Hematopoietic multipotent progenitor cell treated with erythropoietin and hydrocortisone succinate and interleukin-3 and kit ligand, for 8 days (in vitro differentiated cells): ENCODE data around the gene URGCP.
"Not testable (repeated sequence)": the region's sequence is repeated elsewhere in the genome, so short reads cannot be mapped to it uniquely, and the experiment has no call there.

Experiments used
- DNase-seq: peaks from one replicate; pipeline ENCODE4 v3.0.0-alpha.2; 2015

Gene URGCP

DNA sequence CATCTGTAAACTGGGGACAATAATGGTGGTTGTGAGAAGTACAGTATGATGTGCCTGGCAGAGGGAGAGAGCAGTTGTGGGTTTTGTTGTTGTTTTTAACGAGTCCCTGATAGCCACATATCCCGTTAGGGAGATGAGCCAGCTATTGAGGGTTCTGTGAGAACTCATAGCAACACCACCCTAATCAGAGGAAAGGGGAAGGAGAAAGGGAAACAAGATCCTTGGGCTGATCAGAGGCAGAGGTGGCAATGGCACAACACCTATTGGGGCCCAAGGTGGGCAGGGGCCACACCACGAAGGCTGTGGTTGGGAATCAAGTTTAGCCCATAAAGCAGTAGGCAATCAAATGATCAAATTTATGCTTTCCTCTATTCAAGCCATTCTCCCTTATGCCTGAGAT lies 35.3 kb downstream of the URGCP start:
- DNase-seq: no peak

DNA sequence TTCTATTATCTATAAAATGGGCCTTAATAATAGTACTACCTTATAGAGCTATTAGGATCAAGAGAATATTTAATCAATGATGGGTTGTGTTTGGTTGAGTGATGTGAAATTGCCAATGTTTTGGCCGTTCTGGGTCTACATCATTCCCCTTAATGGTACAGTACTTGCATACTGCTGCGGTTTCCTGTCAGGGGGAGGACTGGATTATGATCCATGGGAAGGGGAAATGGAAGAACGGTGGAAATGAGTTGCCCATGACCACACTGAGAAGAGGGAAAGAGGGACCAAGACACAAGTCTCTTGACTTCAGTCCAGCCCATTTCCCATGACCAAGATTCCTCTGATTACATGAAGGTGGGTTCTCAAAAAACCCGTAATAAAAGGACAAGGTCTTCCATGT lies 36.1 kb downstream of the URGCP start:
- no peak for DNase-seq

DNA sequence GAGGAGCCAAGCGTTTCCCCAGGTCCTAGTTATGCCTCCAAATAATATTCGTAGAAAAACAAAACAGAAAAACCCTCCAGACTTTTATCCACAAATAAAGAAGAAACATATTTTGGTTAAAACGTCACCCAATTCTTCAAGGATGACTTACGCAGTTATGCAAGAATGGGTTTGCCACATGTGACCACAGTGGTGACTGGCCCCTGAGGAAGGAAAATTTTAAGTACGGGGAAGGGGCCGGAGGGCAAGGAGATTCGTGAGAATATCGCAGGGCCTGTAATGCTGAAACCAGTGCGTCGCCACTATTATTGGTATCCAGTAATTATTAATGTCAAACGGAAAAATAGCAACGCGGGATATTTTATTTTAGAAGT lies 36.5 kb downstream of the URGCP start:
- DNase-seq: peak; percentile 32

DNA sequence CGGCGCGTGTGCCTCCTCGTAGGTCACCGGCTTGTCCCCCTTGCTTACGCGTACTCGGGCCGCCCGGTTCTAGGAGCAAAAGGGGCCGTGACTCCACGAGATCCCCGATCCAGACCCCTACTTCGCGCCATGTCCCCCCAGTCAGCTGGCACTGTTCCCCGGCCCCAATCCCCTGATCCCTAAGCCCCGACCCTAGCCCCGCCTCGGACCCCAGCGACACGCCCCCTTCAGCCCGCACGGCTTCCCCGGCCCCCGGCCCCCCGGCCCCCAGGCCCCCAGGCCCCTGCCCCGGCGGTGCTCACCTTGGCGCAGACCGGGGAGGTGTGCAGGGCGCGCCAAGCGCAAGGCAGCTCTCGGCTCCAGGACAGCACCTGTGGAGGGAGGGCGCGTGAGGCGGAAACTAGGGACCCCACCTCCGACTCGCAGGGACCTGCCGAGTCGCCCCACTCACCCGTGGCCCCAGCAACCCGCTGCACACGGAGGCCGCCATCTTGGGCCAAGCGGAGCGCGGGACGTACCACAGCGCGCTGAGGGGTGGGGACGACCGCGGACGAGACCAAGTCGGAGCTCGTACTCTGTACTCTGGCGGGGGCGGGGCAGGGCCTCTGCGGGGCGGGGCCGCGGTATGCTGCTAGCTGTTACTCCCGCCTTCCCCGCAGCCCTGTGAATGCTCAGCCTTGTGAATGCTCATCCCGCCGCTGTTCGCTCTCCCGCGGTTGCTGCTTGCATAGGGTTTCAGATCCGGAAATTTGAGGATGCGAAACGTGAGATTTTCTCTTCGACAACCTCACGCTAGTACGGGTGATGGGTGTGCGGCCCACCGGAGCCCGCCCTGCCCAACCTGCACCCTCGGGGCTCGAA lies 37.2 kb downstream of the URGCP start, which contains the start of gene MRPS24:
MRPS24 (minus strand) TSS at position 512 of the 861 bp plus-strand sequence; CDS start at position 490, 22 bp downstream.
- DNase-seq: peak; percentile 92

DNA sequence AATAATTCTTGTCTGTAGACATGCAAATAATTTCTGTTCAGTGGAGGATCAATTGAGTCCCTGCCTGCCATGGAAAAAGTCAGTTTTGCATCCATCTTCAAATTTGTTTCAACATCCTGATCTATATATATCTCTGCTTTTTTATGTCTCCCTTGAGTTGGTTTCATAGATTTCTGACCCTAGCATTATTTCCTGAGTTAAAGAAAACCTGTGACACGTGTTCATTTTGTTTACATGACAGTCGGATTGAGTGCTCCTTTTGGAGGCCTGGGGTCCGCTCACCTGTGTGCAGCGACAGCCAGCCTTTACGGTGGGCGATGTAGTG lies 37.8 kb downstream of the URGCP start:
- DNase-seq: peak; percentile 27

DNA sequence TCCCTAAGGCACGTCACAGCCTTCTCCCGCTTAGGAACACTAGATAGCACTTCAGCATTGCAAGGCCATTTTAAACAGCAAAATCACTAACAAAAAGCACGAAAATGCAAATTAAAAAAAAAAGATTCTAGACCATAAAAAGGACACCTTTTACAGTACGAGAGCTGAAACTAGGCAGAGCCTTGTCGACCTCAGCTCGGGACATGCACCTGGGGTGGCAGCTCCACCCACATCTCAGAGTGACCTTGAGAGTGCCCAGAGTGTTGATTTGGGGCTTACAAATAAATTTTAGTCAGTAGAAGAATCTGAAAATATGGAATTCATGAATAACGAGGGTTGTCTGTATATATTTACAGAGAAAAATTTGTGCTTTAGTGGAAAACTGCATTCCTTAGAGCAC lies 38.2 kb downstream of the URGCP start:
- DNase-seq: no peak

DNA sequence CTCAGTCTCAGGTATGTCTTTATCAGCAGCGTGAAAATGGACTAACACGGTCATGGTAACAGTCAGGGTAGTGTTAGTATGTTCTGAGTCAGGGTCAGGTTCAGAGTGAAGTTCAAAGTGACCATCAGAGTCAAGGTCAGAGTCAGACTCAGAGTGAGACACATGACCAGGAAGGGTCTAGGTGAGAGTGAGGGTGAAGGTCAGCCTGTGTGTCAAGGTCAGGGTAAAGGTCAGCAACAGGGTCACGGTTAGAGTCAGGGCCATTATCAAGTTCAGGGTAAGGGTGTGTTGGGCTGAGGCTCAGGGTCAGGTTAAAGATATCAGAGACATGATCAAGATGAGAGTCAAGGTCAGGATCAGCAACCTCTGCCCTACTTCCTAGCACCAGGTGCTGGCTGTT lies 41.1 kb downstream of the URGCP start:
- no peak for DNase-seq

DNA sequence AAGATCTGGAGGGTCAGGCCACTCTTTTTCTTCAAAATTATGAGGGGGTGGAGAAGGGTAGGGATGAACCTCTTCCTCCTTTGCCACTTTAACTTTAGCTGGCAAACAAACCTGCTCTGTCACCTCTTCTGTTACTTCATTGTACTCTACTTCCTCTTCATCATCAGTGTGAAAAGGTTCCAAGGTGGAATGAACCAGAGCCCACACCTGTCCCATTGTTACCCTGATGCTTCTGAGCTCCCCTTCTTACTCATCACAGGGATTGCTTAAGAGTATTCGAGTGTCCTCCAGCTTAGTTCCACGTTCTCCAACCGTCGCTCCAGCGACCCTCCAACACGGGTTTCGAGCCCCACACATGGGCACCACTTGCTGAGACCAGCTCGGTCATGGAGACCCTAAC lies 42.3 kb downstream of the URGCP start:
- DNase-seq: no peak

DNA sequence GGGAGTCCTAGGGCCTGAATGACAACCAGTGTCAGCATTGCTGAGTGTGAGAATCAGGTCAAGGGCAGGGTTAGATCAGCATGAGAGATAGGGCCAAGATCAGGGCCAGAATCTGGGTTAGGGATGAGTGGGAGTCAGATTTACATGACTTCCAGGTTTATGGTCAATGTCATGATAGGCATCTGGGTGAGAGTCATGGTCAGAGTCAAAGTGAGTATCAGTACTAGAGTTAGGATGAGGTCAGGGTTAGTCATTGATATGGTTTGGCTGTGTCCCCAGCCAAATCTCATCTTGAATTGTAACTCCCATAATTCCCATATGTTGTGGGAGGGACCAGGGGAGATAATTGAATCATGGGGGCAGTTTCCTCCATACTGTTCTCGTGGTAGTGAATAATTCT lies 49.4 kb downstream of the URGCP start:
- no peak for DNase-seq

DNA sequence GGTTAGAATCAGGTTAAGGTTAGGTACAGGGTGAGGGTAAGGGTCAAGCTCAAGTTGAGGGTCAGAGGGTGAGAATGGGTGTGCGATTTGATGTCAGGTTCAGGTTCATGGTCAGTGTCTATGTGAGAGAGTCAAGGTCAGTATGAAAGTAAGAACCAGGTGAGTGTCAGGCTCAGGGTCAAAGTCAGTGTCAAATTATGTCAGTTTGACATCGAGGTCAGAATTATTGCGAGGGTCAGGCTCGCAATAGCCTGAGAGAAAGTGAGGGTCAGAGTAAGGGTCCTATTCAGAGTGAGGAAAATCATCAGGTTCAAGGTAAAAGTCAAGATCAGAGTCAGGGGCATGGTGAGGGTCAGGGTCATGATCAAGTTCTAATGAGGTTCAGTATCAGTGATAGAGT lies 50.1 kb downstream of the URGCP start:
- DNase-seq: no peak

DNA sequence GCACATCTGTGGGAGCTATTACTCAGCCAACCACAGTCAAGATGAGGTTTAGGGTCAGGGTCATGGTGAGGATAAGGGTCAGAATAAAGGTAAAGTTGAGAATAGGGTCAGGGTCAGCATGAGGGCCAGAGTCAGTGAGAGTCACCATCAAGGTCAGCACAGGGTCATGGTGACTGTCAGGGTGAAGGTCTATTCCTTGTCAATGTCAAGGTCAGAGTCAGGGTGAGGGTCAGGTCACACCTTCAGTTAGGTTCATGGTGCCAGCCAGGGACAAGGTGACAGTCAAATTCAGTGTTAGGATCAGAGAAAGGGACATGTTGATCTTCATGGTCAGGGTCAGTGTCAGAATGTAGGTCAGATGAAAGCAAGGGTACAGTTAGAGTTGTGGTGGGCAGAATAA lies 51.2 kb downstream of the URGCP start:
- DNase-seq: no peak

DNA sequence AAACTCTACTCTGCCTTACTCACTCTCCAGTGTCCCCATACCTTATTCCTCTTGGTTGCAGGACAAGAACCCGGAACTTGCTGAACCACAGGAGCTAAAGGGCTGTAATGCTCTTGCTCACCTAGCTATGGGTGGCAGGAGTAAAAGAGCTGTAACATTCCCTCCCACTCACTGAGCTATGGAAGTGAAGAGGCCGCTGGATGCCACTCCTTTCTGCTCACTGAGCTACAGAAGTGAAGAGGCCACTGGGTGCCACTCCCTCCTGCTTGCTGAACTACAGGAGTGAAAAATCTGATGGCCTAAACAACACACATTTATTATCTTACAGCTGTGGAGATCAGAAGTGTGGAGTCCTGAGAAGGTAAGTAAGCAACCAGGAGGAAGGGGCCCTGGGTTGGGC lies 54.6 kb downstream of the URGCP start:
- no peak for DNase-seq

DNA sequence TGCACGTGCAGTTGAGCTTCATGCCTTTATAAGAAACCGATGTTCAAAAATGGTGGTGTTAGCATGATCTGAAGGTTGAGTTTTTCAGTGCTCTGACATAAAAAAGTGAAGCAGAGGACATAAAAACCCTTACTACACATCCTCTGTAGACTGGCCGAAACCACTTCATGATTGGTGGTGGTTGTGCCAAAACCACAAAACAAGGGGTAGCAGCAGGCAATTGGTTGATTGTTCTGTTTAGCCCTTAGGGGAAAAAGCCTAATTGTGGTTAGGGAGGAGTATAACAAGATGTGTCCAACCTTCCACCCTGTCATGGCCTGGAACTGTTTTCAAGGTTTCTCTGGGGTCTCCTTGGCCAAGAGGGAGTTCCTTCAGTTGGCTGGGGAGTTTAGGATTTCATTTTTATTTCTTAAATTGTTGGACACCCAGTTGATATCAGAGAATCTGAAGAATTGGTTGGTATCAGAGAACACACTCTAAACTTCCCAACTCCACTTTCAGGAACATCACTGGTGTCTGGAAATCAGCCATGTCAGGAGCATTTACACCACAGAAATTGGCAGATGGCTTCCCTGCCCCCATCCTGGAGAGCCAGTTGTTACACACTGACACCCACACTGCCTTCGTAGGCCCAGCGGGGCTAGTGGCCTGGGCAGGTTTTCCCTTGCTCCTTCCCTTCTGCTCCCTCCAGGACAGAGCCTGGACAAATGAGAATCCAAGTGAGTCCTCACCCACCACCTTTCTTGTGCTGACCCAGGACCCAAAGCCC lies 55.9 kb downstream of the URGCP start:
- peak; percentile 35 for DNase-seq

DNA sequence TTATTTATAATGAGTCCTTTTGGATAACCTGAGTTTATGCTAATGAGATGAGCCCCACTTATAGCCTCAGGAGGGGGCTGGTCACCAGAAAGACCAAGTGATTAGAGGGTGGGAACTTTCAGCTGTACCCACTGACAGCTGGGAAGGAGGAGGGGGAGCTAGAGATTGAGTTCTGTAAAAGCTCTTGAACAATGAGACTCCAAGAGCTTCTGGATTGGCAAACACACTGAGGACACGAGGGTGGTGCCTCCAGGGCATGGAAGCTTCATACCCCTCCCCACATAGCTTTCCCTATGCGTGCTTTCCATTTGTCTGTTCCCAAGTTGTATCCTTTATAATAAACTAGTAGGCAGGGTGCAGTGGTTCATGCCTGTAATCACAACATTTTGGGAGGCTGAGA lies 57.3 kb downstream of the URGCP start:
- no peak for DNase-seq

DNA sequence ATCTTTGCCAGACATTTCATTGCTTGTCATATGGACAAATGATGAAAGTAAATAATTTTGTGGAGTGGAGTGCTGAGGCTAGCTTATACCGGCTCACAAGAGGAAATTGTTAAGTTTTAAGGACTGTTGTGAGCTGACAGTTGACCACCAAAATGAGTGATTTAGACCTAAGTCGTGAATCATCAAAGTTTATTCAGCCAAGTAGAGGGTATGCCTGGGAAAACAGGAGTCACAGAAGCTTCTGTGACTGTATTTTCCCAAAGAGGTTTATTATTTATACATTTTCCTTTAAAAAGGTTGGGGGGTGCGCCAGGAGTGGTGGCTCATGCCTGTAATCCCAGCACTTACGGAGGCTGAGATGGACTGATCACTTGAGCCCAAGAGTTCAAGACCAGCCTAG lies 58.9 kb downstream of the URGCP start:
- no peak for DNase-seq

DNA sequence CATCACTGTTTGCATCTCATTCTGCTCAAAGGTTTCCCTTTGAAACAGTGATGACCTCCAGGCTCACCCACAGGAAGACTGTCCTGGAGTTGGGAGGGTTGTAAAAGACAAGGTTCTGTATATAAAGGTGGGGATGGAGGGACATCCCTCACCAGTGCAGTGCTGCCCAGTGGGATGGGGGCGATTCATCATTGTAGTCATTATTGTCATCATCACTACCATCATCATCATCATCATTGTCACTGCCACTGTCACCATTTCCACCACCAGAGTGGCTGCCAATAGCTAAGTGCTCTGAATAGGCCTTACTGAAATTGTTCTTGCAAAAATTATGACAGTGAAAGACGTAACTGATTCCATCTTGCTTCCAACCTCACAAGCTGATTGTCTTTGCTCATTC lies 61.7 kb downstream of the URGCP start:
- no peak for DNase-seq

DNA sequence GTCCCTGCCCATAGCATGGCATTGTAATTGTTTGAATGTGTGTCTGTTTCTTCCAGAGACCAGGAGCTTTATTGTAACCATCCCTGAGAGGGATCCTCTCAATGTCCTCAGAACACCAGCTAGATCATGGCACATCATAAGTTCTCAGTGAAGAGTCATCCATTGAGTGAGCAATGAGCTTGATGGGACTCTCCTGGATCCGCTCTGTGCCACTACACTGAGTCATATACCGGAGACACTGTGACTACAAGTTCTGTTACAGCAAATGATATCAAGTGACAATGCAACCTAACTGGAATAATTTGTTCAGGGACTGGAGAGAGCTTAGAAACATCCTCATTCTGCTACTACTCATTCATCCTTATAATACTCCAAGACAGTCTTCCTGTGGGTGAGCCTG lies 62.1 kb downstream of the URGCP start:
- no peak for DNase-seq

DNA sequence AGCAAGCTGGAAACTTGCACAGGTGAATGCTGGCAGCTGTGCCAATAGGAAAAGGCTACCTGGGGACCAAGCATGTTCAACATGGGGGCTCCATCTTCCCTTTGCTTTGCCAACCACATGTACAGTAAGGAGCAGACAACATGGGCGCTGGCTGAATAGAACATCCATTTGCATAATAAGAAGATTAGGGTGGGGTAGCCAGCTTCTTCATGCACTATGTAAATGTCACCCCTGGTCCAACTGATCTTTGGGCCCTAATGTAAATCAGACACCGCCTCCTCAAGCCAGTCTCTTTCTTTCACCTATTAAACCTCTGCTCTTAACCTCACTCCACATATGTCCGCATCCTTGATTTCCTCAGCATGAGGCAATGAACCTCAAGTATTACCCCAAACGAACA lies 63.1 kb downstream of the URGCP start:
- no peak for DNase-seq

DNA sequence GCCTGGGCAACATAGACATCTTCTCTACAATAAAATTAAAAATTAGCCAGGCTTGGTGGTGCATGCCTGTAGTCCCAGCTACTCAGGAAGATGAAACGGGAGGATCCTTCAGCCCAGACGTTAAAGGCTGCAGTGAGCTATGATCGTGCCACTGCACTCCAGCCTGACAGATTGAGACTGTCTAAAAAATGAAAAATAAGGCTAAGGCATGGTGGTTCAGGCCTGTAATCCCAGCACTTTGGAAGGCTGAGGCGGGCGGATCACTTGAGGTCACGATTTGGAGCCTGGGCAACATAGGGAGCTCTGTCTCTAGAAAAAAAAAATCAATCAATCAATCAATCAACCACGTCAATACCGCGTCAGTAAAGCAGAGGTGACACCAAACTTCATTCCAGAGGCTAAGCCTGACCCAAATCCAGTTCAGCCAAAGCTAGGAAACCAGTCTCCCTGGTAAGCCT lies 68.2 kb downstream of the URGCP start:
- DNase-seq: no peak

DNA sequence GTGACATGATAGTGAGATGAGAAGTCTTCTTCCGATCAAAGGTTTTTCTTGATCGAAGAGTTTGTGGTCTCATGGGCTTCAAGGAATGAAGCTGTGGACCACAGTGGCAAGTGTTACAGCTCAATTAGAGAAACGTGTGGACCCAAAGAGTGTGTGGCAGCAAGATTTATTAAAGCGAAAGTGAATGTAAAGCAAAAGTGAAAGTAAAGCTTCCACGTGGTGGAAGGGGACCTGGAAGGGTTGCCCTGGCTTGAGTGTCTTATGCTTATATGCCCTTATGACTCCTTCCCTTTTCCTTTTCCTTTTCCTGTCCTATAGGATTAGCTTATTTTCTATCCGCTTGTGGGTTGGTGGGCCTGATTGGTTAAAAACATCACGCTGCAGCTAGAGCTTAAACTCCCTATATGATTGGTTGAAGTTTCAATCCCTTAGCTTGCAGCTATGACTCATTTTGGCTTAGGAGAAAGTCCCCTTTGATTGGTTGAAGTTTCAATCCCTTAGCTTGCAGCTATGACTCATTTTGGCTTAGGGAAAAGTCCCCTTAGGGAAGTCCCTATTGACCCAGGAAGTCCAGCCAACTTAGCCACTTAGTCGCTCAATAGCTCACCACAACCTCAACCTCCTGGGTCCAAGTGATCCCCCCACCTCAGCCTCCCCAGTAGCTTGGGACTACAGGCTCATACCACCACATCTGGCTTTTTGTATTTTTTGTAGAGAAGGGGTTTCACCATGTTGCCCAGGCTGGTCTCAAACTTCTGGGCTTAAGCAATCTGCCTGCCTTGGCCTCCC lies 71.7 kb downstream of the URGCP start:
- peak; percentile 60 for DNase-seq

DNA sequence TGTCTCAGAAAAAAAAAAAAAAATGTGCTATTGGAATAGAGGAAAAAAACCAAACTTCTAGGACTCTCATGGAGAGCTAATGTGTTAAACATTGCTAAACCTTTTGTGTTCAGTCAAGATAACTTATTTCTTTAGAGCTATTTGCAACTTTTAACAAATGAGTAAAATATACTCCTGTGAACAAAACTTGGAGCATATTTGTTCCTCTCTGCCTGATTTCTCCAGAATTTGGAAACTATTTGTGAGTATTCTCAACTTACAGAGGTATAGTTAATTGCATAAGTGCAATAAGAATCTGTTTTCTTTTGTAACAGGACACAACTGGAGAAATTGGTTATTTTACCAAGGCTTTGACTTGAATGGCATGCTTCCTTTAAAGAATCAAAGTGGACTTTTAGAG lies 75.5 kb downstream of the URGCP start:
- not testable (repeated sequence) for DNase-seq
